Fibroblast of skin of right biceps (primary cell): ENCODE results near the gene CRYGC.
"Not testable (repeated sequence)": the region's sequence is repeated elsewhere in the genome, so short reads cannot be mapped to it uniquely, and the experiment has no call there.

Source experiments
- DNase-seq: peaks from one replicate; pipeline ENCODE4 v3.0.0-alpha.2; 2013

Gene CRYGC

GRCh38 chr2:208129744-208130711, at the start of gene CRYGC:
CRYGC (minus strand) TSS chr2:208129828; CDS start chr2:208129792, 36 bp downstream.
- DNase-seq: no peak

- no peak for DNase-seq
Observed at GRCh38 chr2:208179028-208179609, 49.5 kb upstream of the CRYGC start.

DNA sequence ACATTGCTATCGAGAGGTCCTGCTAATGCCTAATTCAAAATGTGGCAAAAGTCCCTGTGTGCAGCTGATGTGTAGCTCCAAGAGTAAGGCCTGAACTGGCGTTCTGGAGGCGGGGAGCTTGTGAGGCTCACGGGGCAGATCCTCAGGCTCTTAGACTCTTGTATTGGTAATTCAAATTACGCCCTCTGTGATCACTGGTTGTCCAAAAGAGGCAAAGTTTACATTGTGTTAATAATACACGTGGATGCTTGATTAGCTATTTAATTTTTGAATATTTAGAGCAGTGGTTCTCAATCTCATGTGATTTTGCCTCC, 46.2 kb upstream of the CRYGC start:
- DNase-seq: no peak

GRCh38 chr2:208175069-208175839, 45.6 kb upstream of the CRYGC start:
- DNase-seq: peak; percentile 75

DNA sequence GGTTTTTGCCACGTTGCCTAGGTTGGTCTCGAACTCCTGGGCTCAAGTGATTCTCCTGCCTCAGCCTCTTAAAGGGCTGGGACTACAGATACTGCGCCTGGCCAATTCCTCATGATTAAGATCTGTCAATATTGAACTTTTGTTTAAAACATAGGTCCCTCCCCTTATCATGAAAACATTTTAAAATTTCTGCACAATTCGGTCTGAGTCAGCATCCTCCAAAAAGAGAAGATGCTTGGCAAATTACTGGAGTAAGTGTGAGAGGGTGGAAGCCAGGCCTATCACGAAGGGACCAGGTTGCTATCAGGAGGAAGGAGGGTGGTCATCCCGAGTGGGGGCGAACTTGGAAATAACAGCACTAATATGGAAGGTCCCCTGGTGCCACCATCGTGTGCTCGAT, 44.5 kb upstream of the CRYGC start:
- no peak for DNase-seq

DNA sequence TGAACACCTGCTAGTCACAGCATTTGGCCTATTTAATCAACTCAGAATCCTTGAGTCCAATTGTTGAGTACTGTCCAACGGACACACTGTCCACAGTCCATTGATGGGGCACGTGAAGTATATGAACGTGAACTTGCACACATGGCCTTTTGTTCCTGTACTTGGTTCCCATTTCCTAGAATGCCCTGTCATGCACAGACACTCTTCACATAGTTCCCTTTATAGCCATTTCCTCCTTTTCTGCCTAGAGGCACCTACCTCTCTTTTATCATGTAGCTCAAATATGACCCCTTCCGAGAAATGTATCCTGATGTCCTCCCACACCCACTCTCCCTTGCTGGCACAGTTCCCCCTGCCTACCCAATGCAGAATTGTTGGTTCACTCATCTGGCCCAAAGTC, 42.5 kb upstream of the CRYGC start:
- no peak for DNase-seq

DNA sequence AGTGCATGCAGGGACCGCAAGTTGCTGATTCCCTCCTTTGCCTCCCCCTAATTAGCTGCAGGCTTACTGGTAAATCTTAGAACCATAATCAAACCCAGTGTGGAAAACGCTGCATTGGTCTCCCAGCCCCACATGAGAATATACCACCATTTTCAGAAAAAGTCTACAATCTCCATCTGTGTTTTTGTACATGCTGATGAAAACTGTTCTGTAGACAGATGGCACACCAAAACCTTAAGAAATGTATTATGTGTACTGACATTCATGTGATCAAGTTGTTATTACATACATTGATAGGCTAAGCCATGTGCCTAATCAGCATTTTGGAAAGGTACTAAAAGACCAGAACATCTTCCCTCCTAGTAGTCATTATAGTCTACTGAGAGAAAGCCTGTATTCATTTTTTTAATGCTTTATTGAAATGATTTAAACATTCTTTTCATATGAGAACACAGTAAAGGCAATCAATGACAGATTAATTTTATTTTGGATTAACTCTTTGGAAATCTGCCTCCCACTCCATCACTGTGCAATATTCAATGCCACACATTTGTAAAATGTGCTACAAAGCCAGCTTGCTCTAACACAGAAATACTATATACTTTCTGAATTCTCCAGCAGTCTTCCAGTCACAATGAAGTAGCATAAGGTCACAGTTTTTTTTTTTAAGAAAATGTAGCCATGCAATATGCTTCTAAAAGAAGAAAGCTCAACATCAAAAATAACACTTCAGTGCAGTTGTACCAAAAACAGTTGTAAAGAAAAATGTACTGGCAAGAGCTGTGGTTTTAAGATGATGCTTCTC, 35.5 kb upstream of the CRYGC start:
- no peak for DNase-seq

GRCh38 chr2:208163489-208163888, 33.9 kb upstream of the CRYGC start, which contains the start of gene CRYGA:
CRYGA (minus strand) TSS chr2:208163589; CDS start chr2:208163556, 33 bp downstream.
- DNase-seq: no peak

DNA sequence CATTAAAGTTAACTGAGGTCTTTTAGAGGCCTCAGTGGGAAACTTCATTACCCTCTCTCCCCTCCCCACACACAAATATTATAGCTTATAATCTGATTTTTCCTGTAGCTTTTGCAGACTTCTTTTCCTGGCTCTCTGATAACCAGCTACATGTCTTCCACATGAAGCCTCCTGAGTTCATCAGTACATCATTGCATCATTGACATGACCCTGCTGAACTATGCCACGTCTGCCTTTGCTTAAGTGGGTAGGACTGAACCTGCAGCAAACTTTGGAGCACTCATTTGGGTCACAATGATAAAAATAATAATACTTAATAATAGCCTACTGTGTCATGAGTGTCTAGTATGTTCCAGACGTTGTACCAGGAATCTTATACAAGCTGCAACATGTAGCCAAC, 26.8 kb upstream of the CRYGC start:
- no peak for DNase-seq

DNA sequence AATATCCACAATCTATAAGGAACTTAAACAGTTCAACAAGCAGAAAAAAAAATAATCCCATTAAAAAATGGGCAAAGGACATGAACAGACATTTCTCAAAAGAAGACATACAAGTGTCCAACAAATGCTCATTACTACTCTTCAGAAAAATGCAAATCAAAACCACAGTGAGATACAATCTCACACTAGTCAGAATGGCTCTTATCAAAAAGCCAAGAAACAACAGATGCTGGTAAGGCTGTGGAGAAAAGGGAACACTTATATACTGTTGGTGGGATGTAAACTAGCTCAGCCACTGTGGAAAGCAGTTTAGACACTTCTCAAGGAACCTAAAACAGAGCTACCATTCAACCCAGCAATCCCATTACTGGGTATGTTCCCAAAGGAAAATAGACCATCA, 23.5 kb upstream of the CRYGC start:
- DNase-seq: no peak

GRCh38 chr2:208150956-208151355, 21.3 kb upstream of the CRYGC start:
- DNase-seq: no peak

GRCh38 chr2:208150094-208150493, 20.5 kb upstream of the CRYGC start:
- no peak for DNase-seq

GRCh38 chr2:208148803-208149202, 19.2 kb upstream of the CRYGC start:
- no peak for DNase-seq

- no peak for DNase-seq
Observed at GRCh38 chr2:208147759-208148158, 18.1 kb upstream of the CRYGC start.

GRCh38 chr2:208147008-208147407, 17.4 kb upstream of the CRYGC start:
- no peak for DNase-seq

GRCh38 chr2:208146006-208146405, 16.4 kb upstream of the CRYGC start, which contains the start of gene CRYGB:
CRYGB (minus strand) TSS chr2:208146158; CDS start chr2:208146120, 38 bp downstream.
- DNase-seq: no peak

DNA sequence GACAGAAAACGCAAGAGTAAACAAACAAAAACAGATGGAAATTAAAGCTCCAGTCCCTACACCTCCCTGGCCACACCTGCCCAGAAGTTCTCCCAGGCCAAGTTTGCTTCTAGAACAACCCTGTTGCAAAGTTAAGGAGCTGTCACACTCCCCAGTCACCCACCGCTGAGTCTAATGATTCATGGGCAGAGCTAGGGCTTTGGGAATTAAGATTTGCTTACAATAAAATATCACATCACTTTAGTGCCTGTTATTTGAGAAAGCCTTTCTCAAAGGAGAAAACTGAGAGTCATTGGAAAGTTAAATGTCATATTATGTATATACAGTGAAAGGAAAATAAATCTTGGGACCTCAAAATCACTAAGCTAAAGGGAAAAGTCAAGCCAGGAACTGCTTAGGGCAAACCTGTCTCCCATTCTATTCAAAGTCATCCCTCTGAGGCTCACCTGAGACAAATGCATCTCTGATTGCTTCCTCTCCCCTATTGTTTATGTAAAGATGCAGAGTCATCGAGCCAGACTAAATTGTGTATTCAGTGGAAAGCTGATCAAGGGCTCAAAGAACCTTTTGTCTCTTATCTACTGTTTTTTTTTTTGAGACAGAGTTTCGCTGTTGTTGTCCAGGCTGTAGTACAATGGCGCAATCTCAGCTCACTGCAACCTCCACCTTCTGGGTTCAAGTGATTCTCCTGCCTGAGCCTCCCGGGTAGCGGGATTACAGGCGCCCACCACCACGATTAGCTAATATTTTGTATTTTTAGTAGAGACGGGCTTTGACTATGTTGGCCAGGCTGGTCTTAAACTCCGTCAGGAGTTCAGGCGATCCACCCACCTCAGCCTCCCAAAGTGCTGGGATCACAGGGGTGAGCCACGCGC, 13.5 kb upstream of the CRYGC start:
- DNase-seq: no peak

- DNase-seq: peak; percentile 28
Observed at GRCh38 chr2:208142240-208142924, 12.8 kb upstream of the CRYGC start.

DNA sequence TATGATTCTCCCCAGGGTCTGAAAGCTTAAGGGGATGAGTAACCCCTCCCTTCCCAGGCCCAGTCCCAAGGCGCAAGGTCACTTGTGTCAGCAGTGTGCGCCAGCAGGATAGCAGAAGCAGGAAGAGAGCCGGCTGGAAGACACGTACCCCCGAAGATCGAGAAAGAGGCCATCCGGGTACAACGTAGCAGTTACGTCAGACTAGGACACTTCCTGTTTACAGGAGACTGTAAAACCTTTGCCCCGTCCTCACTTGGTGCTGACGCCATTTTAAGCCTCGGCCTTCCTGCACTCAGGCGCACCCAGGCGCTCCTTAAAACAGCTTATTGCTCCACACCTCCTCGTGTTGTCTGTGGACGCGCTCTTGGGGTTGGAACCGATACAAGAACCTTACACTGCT, 9.8 kb upstream of the CRYGC start:
- no peak for DNase-seq

DNA sequence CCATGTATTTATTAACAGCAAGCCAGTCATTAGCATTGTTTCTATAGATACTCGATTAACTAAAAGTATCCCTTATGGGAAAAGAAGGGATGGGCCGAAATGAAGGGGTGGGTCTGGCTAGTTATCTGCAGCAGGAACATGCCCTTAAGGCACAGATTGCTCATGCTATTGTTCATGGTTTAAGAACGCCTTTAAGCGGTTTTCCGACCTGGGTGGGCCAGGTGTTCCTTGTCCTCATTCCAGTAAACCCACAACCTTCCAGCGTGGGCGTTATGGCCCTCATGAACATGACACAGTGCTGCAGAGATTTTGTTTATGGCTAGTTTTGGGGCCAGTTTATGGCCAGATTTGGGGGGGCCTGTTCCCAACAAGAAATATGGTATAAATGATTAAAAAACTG, 8.7 kb upstream of the CRYGC start:
- not testable (repeated sequence) for DNase-seq

DNA sequence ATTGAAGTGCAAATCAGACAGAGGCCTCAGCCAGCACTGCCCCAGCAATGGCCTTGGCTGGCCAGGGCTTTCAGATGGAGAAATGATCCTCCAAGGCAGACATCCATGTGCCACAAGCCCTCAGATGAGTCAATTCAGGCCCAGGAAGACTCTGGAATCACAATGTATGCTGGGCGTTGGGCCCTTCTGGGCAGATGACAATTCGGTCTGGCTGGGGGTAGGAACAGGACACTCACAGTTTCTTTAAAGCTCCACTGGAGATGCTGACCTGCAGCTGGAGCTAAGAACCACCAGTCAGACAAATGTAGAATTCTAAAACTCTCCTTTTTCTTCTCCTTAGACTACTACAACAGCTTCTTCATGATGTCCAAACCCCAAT, 7.1 kb upstream of the CRYGC start:
- DNase-seq: no peak
